Naive thymus-derived CD4-positive, alpha-beta T cell (primary cell): Measurements from ENCODE around the gene ARSH. TPM values are rescaled to one million over a fixed set of nuclear protein-coding genes. Genes with fewer than 3 reads are reported as not detected.
A peak's percentile ranks its signal among the peaks of the same experiment; 100 is the strongest.

Source experiments
- ATAC-seq: fragments of 150-1000 bp; cut with Tn5 transposase; 2 replicates; pipeline ENCODE4 v1.10.0; 2021; ENCODE audit warnings: mild to moderate bottlenecking, moderate library complexity
- CTCF ChIA-PET: fragments of 350-600 bp; sonication (Branson Sonifier 250); formaldehyde crosslinking; loops from one replicate; lab custom pipeline; 2021; ENCODE audit warnings: antibody characterized with exemption; lab: Charles Lee
- POLR2A ChIA-PET: fragments of 350-600 bp; sonication (Branson Sonifier 250); formaldehyde crosslinking; loops from one replicate; lab custom pipeline; 2021; ENCODE audit warnings: antibody characterized with exemption, inconsistent platforms; lab: Charles Lee
- DNase-seq, 9 donors: peaks; one replicate each; pipeline versions ENCODE4 v3.0.0 to v3.0.0-alpha.2; 2020 to 2022; ENCODE audit warnings: mixed read lengths in 1 of 9
- H3K27ac ChIP-seq: one replicate; pipeline ENCODE4 v1.7.0; 2013; ENCODE audit warnings: mild to moderate bottlenecking, low read depth, low read length, moderate library complexity
- H3K27me3 ChIP-seq, 2 donors: one replicate each; pipeline ENCODE4 v1.7.0; 2013; ENCODE audit warnings: low read length in 2 of 2, mild to moderate bottlenecking in 2 of 2, moderate library complexity in 2 of 2; ENCODE audit not compliant: control insufficient read depth in 2 of 2, insufficient read depth in 2 of 2
- H3K36me3 ChIP-seq, 3 experiments: 1 replicate in 2 of 3; 2 replicates in 1 of 3; pipeline ENCODE4 v1.7.0; 2013; ENCODE audit warnings: low read length in 3 of 3, mild to moderate bottlenecking in 3 of 3, moderate library complexity in 1 of 3; ENCODE audit not compliant: insufficient read depth in 3 of 3, control insufficient read depth in 2 of 3
- H3K4me1 ChIP-seq, 2 donors: one replicate each; pipeline ENCODE4 v1.7.0; 2013; ENCODE audit warnings: low read length in 2 of 2, mild to moderate bottlenecking in 2 of 2, moderate library complexity in 1 of 2; ENCODE audit not compliant: control insufficient read depth in 2 of 2, insufficient read depth in 2 of 2
- H3K4me3 ChIP-seq: 2 replicates; pipeline ENCODE4 v1.7.0; 2013; ENCODE audit warnings: mild to moderate bottlenecking, low read length
- H3K9me3 ChIP-seq, 3 experiments: 1 replicate in 2 of 3; 2 replicates in 1 of 3; pipeline ENCODE4 v1.7.0; 2013; ENCODE audit warnings: low read length in 3 of 3; ENCODE audit not compliant: control insufficient read depth in 2 of 3
- H3K27ac Mint-ChIP-seq, 9 donors: one replicate each; pipeline ENCODE4 v1.8.0; 2020 to 2022; ENCODE audit warnings: mixed read lengths in 9 of 9, mild to moderate bottlenecking in 8 of 9, moderate library complexity in 5 of 9, inconsistent platforms in 2 of 9
- H3K27me3 Mint-ChIP-seq, 5 donors: one replicate each; pipeline ENCODE4 v1.8.0; 2021 to 2022; ENCODE audit warnings: mixed read lengths in 5 of 5, mild to moderate bottlenecking in 1 of 5
- H3K36me3 Mint-ChIP-seq, 5 donors: one replicate each; pipeline ENCODE4 v1.8.0; 2020 to 2022; ENCODE audit warnings: mixed read lengths in 5 of 5, mild to moderate bottlenecking in 3 of 5, inconsistent platforms in 1 of 5
- H3K4me1 Mint-ChIP-seq, 7 donors: one replicate each; pipeline ENCODE4 v1.8.0; 2020 to 2022; ENCODE audit warnings: mixed read lengths in 7 of 7, mild to moderate bottlenecking in 3 of 7, inconsistent platforms in 1 of 7
- H3K4me3 Mint-ChIP-seq, 10 donors: one replicate each; pipeline ENCODE4 v1.8.0; 2020 to 2022; ENCODE audit warnings: mild to moderate bottlenecking in 10 of 10, mixed read lengths in 10 of 10, moderate library complexity in 6 of 10, inconsistent platforms in 2 of 10
- H3K9me3 Mint-ChIP-seq, 11 donors: one replicate each; pipeline ENCODE4 v1.8.0; 2020 to 2022; ENCODE audit warnings: mixed read lengths in 11 of 11, mild to moderate bottlenecking in 4 of 11, inconsistent platforms in 1 of 11, moderate library complexity in 1 of 11
- intact Hi-C, 2 donors: fragments of 100-400 bp; cut with micrococcal nuclease; formaldehyde crosslinking; loops; one replicate each; pipeline ENCODE4 v1.15.1; 2023
- polyA plus RNA-seq, 2 donors: library from polyadenylated mRNA; unstranded; fragments of 300-500 nt; fragmentation: Illumina TruSeq; gene quantifications; one replicate each; pipeline ENCODE4 v1.2.3, GENCODE V29; 2021
- total RNA-seq, 6 experiments: library from RNA in 5 of 6; stranded (reverse) in 5 of 6; gene quantifications; 1 replicate in 5 of 6; 2 replicates in 1 of 6; pipeline ENCODE4 v1.2.3 and lab custom pipeline; 2021 to 2026

ARSH gene
- total and polyA plus RNA-seq, 7 experiments from 2014 or later: not detected

DNA sequence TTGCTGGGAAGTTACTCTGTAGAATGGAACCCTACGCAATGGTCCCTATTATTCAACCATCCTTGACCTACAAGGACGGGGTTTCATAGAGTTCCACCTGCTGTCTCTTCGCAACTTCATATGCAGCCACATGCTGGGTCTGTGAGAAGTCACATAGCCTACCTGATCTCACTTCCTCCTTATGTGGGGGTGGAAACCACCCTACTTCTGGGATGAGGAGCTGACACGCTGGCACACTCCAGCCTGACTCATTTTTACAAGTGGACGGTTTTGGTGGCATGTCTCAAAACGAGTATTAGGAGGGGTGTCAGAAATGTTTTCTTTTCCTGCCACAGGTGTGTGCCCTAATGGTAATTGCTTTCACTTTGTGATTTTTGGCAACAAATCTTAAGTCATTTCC is 40.4 kb upstream of the ARSH start:
- Mint-ChIP-seq H3K9me3 (peaks cover 0 to 3% (median 0%) of the 10 kb centered on the region in 11 donors), H3K4me1 (peaks cover 0 to 6% (median 2%) of the 10 kb centered on the region in 7 donors), H3K36me3 (no peaks in the 10 kb centered on the region), H3K27me3 (peaks cover 0 to 6% (median 0%) of the 10 kb centered on the region in 5 donors), H3K27ac (no peak overlapping the region), H3K4me3 (no peak overlapping the region)
- no peak overlapping the region for H3K4me3 ChIP-seq
- H3K4me1 ChIP-seq: no peaks in the 10 kb centered on the region
- H3K36me3 ChIP-seq: no peaks in the 10 kb centered on the region
- ATAC-seq (no peak), DNase-seq (no peak)
- POLR2A ChIA-PET: no interaction called here
- no peaks in the 10 kb centered on the region for H3K27me3 ChIP-seq
- CTCF ChIA-PET: no interaction called here
- no peaks in the 10 kb centered on the region for H3K9me3 ChIP-seq
- H3K27ac ChIP-seq: no peak overlapping the region
- intact Hi-C loops: no loop called here

DNA sequence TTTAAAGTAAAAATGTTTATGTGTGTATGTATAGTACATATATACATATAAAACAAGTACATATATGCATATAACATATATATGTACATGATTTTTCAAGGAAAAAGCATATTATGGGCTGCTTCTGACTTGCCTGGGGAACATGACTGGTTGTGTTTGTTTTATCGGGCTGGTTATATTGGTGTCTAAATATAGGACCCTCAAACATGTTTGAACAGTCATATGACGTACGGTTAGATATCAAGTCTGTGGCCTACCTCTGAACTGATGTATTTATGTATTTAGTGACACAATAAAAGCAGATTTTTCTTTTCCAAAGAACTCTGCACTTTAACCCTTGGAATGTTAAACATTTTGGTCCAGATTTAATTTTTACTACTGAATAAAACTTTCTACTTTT is 39.3 kb upstream of the ARSH start:
- H3K4me1 Mint-ChIP-seq: peaks cover 0 to 6% (median 2%) of the 10 kb centered on the region in 7 donors

DNA sequence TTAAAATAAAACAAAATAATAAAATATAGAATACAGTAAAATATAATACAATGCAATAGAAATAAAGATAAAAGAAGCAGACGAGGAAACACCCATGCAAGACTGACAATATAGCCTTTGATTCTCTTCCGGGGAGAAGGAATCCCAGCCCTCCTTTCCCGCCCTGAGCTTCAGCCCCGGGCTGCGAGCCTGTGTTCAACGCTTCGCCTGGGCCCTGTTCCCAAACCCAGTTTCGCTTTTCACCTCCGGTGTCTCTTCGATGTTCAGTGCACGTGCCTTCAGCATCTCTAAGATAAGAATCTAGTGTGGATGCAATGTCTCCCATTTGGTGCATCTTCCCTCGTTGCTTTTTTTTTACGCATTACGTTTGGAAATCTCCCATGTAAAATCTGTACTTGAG is 38.8 kb upstream of the ARSH start:
- peak overlapping the region in 1 of 9 donors; percentile 39 for H3K27ac Mint-ChIP-seq
- H3K9me3 ChIP-seq: no peaks in the 10 kb centered on the region
- ATAC-seq (no peak), DNase-seq (no peak)
- H3K27me3 ChIP-seq: no peaks in the 10 kb centered on the region
- CTCF ChIA-PET: no interaction called here
- H3K4me3 ChIP-seq: peak overlapping the region; percentile 30
- H3K27me3 Mint-ChIP-seq: peaks cover 0 to 6% (median 0%) of the 10 kb centered on the region in 5 donors
- H3K4me1 Mint-ChIP-seq: peaks cover 0 to 6% (median 2%) of the 10 kb centered on the region in 7 donors
- no peaks in the 10 kb centered on the region for H3K36me3 ChIP-seq
- POLR2A ChIA-PET: no interaction called here
- H3K4me3 Mint-ChIP-seq: peak overlapping the region in 6 of 10 donors; percentile 76 to 83 (median 80)
- peaks cover 0 to 7% (median 0%) of the 10 kb centered on the region in 11 donors for H3K9me3 Mint-ChIP-seq
- H3K27ac ChIP-seq: no peak overlapping the region
- no peaks in the 10 kb centered on the region for H3K4me1 ChIP-seq
- H3K36me3 Mint-ChIP-seq: peaks cover 0 to 3% (median 0%) of the 10 kb centered on the region in 5 donors
- intact Hi-C loops: no loop called here

More for the DNA sequence above, 39.3 kb upstream of the ARSH start:
- Histone ChIP-seq H3K27ac (no peak overlapping the region), H3K9me3 (no peaks in the 10 kb centered on the region), H3K36me3 (no peaks in the 10 kb centered on the region), H3K4me1 (no peaks in the 10 kb centered on the region), H3K4me3 (no peak overlapping the region), H3K27me3 (no peaks in the 10 kb centered on the region)
- H3K9me3 Mint-ChIP-seq: peaks cover 0 to 4% (median 0%) of the 10 kb centered on the region in 11 donors
- CTCF ChIA-PET: no interaction called here
- H3K36me3 Mint-ChIP-seq: peaks cover 0 to 3% (median 0%) of the 10 kb centered on the region in 5 donors
- H3K4me3 Mint-ChIP-seq: peak overlapping the region in 1 of 10 donors; percentile 78
- POLR2A ChIA-PET: no interaction called here
- DNase-seq: no peak
- H3K27me3 Mint-ChIP-seq: peaks cover 0 to 6% (median 0%) of the 10 kb centered on the region in 5 donors
- no peak for ATAC-seq
- intact Hi-C loops: no loop called here
- H3K27ac Mint-ChIP-seq: no peak overlapping the region

DNA sequence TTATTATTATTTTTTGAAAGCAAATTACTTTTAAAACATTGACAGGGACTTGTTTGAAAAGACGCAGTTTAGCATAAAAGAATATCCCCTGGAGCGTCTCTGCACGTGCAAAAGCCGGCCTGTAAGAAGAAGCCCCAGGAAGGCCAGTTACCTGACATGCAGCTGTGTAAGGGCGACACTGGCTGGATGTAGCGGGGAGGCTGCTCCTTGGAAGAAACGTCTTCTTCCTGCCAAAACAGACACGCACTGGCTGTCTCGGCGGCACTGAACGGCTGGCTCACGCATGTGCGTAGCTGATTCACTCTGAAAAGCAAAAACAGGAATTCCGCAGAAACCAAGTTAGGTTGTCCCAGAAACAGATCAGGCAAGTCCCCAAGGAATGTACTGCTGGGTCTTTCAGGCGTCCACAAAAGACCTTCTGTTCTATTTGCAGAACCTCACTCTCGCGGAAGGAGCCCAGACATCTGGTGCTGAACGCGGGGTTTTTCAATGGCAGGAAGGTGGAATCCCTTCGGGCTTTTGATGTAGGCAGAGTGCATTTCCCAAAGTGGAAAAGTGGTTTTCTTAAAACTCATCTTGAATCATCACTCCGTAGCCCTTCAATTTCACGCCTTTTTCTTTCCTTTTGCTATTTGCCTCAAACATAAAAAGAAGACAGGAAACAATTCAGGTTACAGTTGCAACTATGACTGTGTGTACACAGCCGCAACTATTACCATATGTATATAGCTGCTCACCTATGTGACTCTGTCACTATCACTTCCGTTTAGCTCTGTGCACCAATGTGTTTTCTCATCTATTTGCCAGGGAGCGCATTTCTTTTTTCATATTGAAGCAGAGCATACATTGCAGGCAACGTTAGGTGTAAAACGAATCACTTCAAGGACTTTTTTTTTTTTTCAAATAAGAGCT is 38.1 kb upstream of the ARSH start:
- peak in 4 of 9 donors; percentile 0 to 21 (median 6) for DNase-seq
- POLR2A ChIA-PET: no interaction called here

DNA sequence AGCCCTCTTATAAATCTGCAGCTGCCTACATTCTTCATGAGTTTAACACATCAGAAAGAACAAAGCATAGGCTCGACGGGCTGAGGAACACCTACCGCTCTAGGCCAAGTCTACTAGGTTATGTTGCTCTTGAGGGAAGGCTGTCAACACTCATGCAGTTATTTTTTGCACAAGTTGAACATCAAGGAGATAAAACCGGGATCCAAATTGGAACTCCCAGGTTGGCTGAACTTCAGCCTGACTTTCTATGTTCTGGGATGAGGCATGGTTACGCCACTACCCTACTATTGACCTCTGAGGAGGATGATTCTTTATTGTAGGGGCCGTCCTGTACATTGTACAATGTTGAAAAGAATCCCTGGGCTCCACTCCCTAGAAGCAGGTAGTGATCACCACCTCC is 37.3 kb upstream of the ARSH start:
- H3K27ac ChIP-seq: no peak overlapping the region
- no peaks in the 10 kb centered on the region for H3K36me3 ChIP-seq
- Mint-ChIP-seq H3K4me3 (peak overlapping the region in 5 of 10 donors; percentile 68 to 81 (median 78)), H3K27me3 (peaks cover 0 to 6% (median 0%) of the 10 kb centered on the region in 5 donors), H3K4me1 (peaks cover 0 to 6% (median 2%) of the 10 kb centered on the region in 7 donors), H3K27ac (no peak overlapping the region), H3K36me3 (peaks cover 0 to 3% (median 0%) of the 10 kb centered on the region in 5 donors), H3K9me3 (peaks cover 0 to 7% (median 0%) of the 10 kb centered on the region in 11 donors)
- CTCF ChIA-PET: no interaction called here
- intact Hi-C loops: no loop called here
- no peaks in the 10 kb centered on the region for H3K27me3 ChIP-seq
- H3K9me3 ChIP-seq: no peaks in the 10 kb centered on the region
- no peaks in the 10 kb centered on the region for H3K4me1 ChIP-seq
- POLR2A ChIA-PET: no interaction called here
- DNase-seq (no peak), ATAC-seq (no peak)
- no peak overlapping the region for H3K4me3 ChIP-seq

More for the DNA sequence above, 38.1 kb upstream of the ARSH start:
- H3K27me3 Mint-ChIP-seq: peaks cover 0 to 6% (median 0%) of the 10 kb centered on the region in 5 donors
- H3K4me1 Mint-ChIP-seq: peaks cover 0 to 6% (median 2%) of the 10 kb centered on the region in 7 donors
- Histone ChIP-seq H3K9me3 (no peaks in the 10 kb centered on the region), H3K36me3 (no peaks in the 10 kb centered on the region), H3K4me1 (no peaks in the 10 kb centered on the region), H3K27ac (no peak overlapping the region), H3K27me3 (no peaks in the 10 kb centered on the region), H3K4me3 (peak overlapping the region; percentile 30)
- CTCF ChIA-PET: no interaction called here
- peaks cover 0 to 7% (median 0%) of the 10 kb centered on the region in 11 donors for H3K9me3 Mint-ChIP-seq
- peaks cover 0 to 3% (median 0%) of the 10 kb centered on the region in 5 donors for H3K36me3 Mint-ChIP-seq
- H3K27ac Mint-ChIP-seq: peak overlapping the region in 2 of 9 donors; percentile 29 to 41
- intact Hi-C loops: no loop called here
- no peak for ATAC-seq
- peak overlapping the region; percentile 68 to 83 (median 78) for H3K4me3 Mint-ChIP-seq

DNA sequence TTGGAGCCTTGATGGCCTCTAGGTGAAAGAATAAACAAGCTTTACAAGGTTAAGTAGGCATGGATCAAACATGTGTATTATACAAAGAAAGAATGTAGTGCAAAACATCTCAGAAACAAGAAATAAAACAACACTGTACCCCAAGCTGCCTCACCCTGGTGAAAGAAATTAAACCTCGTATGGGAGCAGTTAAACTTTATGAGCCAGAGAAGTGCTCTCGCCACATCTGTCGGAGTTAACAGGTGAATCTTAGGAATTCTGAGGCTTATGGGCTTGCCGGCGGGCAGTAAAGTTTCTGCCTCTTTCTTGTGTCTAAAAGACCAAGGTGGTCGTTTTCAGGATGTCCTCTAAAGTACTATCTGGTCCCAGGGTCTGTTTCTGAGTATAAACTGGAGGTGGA is 34.0 kb upstream of the ARSH start:
- Mint-ChIP-seq H3K27ac (no peak overlapping the region), H3K9me3 (peaks cover 0 to 7% (median 0%) of the 10 kb centered on the region in 11 donors), H3K4me1 (peaks cover 0 to 6% (median 2%) of the 10 kb centered on the region in 7 donors), H3K27me3 (peaks cover 0 to 6% (median 0%) of the 10 kb centered on the region in 5 donors), H3K36me3 (peaks cover 0 to 3% (median 0%) of the 10 kb centered on the region in 5 donors), H3K4me3 (no peak overlapping the region)
- H3K4me3 ChIP-seq: no peak overlapping the region
- CTCF ChIA-PET: no interaction called here
- no peaks in the 10 kb centered on the region for H3K27me3 ChIP-seq
- no peak overlapping the region for H3K27ac ChIP-seq
- no peaks in the 10 kb centered on the region for H3K4me1 ChIP-seq
- no peaks in the 10 kb centered on the region for H3K36me3 ChIP-seq
- POLR2A ChIA-PET: no interaction called here
- no peak for DNase-seq
- intact Hi-C loops: no loop called here
- no peaks in the 10 kb centered on the region for H3K9me3 ChIP-seq
- no peak for ATAC-seq
